ENCODE measurements around the gene ADAP1.
"Not testable (repeated sequence)": the region's sequence is repeated elsewhere in the genome, so short reads cannot be mapped to it uniquely, and the experiment has no call there.

Gene ADAP1

DNA sequence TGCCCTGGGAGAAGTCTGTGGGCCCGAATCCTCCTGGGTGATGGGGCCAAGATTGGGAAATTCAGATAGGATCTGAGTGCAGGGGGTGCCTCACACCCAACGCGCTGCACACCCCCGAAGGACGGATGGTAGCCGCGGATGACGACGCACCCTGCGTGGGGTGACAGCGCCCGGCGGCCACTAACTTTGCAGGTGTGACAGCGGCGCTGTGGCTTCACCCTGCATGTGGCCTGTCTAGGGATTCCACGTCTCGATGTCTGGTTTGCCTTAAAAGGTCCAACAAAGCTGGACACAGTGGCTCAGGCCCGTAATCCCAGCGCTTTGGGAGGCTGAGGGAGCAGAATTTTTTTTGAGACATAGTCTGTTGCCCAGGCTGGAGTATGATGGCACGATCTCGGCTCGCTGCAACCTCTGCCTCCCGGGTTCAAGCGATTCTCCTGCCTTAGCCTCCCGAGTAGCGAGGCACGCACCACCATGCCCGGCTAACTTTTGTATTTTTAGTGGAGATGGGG lies 18.6 kb downstream of the ADAP1 start:
- no peak for DNase-seq

DNA sequence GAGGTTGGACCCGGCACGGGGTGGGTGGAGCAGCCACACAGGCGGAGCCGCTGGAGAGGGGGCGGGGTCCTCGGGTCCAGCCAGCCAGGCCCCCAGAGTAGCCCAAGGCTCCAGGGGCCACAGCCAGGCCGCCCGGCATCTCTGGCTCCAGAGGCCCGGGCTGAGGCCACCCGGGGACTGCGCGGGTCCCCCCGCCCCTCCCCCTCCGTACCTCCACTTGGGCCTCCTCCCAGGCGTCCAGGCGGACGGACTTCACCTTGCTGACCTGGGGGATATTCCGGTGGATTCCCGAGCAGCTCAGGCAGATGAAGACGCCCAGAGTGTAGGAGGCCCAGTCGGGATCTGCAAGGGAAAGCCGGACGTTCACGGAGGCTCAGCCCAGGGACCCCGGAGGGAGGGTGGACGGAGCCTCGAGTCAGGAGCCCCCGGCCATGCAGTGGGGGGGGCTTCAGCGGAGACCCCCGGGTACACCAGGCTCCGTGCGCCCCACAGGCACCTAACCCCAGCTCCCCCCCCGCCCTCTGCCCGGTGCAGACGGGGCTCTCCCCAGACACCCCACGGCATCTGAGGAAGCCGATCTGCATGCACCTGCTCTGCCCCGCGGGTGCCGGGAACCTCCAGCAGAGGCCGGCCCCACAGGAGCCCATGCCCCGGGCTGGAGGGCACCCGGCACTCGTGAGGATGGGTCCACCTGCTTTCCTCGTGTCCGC lies 19.2 kb downstream of the ADAP1 start:
- no peak for DNase-seq

DNA sequence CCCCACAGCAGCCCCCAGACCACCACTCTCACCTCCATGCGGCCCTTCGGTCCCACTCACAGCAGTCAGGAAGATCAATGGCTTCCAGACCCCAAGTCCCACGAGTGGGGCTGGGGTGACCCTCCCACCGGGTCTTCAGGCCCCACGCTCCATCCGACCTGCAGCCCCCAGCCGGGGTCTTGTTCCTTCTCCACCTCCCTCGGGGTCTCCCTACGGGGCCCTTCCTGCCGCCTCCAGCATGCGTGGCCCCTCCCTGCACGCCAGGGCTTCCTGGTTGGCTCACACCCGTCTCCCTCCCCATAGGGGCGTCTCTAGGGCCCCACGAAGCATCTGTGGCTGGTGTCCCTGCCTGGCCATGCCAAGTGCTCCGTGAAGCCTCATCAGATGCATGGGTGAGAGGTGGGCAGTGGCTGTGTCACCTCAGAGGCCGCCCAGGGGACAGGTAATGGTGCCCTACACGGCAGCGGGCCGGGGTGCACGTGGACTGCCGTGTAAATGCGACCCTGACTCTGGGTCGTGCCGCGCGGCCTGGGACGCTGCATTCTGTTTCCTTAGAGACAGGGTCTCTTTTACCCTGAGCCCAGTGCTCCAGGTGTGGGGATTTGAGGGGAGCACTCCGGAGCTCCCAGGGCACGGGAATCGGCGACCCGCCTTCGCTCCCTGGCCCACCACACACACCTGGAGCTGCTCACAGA lies 19.9 kb downstream of the ADAP1 start:
- DNase-seq = no peak

DNA sequence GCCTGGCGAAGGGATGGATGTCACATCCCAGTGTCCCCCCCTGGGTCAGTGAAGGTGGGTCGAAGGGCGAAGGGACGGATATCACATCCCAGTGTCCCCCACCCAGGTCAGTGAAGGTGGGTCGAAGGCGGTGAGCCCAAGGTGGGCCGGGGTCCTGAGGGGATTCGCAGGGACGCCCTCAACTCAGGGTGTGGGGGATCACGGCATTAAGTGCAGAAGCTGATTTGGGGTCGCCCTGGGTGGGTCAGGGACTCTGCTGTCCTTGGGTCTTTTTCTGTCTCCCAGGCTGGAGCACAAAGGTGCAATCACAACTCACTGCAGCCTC lies 21.9 kb downstream of the ADAP1 start:
- DNase-seq = no peak

DNA sequence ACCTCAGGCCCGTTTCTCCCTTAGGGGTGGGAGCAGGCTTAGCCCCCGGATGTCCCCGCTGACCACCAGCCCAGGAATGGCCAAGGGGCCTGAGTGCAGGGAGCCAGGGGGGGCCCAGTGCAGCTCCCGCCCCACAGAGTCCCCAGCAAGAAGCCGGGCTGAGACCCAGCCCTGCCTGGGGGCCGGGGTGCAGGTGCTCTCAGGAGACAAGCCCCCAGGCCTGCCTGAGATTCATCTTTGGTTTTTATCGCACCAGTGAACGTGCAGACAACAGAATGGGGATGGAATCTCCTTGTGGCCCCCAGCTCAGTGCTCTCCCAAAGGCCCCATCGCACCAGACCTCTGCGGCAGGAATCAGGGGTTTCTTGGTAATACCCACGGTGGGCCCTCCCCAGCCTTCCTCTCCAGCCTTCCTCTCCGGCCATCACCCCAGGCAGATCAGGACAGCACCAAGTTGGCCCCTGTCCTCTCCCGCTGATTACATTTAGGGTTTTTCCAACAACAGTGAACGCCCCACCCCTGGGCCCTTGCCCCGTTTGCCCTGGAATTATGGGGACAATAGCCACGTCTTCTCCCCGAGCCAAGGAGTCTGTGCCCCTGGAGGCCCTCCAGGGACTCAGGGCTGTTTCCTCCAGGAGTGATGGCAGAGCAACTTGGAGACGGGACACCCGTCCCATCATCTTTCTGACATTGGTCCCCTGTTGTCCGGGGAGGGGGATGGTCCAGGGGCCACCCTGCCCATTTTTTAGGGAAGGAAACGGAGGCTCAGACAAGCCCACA lies 22.4 kb downstream of the ADAP1 start:
- DNase-seq = no peak

DNA sequence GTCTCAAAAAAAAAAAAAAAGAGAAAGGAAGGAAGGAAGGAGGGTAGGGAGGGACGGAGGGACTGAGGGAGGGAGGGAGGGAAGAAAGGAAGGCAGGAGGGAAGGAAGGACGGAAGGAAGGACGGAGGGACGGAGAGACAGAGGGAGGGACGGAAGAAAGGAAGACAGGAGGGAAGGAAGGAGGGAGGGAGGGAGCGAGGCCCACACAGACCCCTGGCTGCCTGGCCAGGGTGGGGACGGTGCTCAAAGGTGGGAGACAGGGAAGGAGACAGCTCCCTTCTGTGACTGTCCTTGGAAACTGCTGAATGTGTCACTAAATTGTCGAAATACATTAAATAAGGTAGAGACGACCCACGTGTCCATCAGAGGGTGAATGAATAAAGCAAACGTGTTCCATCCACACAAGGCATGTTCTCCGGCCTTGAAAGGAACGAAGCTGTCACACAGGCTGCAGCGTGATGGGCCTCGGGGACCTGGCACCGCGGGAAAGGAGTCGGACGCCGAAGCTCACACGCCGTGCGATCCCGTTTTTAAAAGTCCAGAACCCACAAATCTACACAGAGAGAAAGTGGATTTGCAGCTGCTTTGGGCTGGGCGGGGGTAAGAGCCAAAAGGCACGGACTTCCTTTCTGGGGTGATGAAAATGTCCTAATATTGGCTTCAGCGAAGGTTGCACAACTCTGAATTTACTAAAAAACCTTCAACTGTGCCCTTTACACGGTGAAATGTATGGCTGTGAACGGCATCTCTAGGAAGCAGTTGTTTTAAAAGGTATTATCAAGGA lies 23.3 kb downstream of the ADAP1 start:
- peak; percentile 44 for DNase-seq

DNA sequence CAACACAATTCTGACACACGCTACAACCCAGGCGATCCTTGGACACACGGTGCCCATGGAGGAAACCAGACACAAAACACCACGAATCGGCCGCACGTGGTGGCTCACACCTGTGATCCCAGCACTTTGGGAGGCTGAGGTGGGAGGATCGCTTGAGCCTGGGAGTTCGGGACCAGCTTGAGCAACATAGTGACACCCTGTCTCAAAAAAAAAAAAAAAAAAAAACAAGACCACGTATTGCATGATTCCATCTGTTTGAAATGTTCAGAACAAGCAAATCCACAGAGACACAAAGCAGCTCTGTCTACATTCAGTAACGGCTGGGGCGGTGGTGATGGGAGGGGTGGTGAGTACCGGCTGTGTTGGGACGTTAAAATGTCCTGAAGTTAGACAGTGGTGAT lies 25.2 kb downstream of the ADAP1 start:
- no peak for DNase-seq

DNA sequence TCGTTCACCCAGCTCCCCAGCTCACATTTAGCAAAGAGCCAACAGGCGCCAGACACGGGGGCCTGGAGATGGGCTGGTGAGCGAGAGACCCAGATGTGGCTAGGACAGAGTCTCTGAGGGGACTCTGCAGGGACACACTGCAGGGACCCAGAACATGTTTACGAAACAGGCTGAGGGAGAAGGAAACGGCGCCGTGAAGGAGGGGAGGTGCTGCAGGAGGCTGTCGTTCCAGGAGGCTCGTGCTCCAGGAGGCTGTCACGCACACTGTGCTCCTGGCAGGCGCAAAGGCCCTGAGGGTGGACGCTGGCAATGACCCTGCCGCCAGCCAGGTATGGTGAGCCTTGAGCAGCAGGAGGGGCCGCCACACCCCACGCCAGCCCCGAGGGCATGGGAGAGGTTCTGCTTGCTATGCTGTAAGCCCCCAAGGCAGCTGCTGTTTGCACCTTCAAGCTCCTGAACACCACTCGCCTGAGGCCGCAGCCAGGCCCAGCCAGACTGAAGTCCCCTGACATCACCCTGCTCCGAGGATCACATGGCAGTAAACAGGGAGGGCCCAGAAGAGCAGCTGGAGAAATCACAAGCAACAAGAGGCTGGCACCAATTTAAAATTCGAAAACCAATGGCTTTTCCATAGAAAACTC lies 27.3 kb downstream of the ADAP1 start:
- no peak for DNase-seq

DNA sequence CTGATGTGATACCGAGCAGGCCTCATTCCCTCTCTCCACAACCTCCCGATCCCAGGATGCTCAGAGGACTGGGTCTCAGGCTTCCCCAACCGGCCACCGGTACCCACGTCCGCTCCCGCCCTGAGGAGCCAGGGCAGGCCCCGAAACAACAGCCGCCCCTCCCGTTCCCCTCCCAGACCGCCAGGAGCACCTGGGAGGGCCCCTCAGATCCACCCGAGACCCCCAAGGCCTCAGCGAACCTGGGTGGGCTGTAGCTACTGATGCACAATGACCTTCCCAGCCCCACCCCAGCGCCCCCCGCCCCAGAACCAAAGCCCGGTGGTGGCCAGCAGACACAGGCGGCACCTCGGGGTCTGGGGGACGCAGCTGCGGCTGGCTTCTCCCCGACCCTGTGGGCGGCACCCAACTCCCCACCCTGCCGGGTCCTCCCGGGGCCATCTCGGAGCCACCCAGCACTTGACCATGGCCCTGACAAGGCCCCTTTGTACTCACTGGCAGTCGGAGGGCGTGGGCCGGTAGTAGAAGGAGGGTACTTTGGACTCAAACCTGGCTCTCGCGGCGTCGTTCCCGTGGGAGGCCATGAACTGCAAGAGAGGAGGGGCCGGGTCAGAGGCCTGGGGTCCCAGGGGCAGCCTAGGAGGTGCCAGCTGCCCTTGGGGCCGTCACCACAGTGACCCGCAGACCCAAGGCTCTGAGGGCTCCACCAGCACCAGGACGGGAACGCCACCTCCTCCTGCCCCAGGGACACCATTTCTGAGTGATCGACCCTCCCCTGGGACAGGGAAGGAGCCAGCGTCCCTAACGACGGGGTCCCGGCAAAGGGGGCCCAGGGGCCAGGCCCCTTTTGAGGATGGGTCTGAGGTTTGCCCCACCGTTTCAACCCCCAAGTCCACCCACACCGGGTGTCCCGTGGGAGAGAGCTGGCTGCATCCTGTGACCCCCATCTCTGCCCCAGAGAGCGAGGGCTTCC lies 28.1 kb downstream of the ADAP1 start:
- no peak for DNase-seq

DNA sequence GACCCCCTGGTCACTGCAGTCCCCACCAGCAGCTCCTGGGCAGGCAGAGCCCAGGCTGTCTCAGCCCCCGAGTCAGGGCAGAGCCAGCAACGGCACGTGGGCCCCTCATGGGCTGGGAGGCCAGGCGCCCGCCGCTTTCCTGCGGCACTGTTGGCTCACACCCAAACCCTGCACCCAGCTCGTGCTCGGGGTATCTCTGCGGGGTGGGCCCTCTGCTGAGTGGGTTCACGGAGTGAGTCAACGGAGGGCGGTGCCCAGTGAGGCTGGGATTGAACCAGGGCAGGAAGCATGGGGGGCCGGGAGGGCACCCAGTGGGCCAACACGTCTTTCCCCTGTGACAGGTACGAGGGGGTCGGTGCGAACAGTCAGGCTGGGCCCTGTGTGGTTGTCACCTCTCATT lies 28.9 kb downstream of the ADAP1 start:
- DNase-seq = no peak

DNA sequence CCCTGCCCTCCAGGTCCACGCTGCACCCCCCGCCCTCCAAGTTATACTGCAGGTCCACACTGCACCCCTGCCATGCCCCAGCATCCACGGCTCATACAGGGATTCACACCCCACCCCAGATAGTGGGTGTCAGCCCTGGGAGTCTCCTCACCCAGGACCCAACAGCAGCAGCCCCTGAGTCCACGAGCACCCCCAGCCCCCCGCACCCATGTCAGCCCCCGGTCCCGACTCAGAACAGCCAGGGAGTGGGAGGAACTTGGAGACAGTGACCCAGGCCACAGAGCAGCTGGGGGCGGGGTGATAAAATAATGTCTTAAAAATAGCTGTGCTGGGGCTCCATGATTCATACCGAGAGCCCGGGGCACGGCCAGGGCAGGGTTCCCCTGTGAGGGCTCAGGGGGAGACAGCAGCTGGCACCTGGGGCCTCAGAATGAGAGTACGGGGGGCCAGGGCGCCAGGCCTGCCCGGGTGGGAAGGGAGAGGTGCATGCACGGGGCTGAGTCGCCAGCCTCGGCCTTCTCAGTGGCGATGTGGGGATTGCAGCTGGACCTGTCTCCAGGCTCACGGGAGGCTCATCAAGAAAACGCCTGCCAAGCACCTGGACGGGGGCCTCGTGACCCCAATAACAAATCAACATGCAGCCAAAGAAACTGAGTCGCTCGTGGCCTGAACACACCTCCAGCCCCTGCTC lies 29.8 kb downstream of the ADAP1 start:
- DNase-seq = peak; percentile 57

DNA sequence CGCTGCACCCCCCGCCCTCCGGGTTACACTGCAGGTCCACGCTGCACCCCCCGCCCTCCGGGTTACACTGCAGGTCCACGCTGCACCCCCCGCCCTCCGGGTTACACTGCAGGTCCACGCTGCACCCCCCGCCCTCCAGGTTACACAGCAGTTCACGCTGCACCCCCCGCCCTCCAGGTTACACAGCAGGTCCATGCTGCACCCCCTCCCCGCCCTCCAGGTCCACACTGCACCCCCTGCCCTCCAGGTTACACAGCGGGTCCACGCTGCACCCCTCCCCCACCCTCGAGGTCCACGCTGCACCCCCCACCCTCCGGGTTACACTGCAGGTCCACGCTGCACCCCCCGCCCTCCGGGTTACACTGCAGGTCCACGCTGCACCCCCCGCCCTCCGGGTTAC lies 30.4 kb downstream of the ADAP1 start:
- DNase-seq = not testable (repeated sequence)

DNA sequence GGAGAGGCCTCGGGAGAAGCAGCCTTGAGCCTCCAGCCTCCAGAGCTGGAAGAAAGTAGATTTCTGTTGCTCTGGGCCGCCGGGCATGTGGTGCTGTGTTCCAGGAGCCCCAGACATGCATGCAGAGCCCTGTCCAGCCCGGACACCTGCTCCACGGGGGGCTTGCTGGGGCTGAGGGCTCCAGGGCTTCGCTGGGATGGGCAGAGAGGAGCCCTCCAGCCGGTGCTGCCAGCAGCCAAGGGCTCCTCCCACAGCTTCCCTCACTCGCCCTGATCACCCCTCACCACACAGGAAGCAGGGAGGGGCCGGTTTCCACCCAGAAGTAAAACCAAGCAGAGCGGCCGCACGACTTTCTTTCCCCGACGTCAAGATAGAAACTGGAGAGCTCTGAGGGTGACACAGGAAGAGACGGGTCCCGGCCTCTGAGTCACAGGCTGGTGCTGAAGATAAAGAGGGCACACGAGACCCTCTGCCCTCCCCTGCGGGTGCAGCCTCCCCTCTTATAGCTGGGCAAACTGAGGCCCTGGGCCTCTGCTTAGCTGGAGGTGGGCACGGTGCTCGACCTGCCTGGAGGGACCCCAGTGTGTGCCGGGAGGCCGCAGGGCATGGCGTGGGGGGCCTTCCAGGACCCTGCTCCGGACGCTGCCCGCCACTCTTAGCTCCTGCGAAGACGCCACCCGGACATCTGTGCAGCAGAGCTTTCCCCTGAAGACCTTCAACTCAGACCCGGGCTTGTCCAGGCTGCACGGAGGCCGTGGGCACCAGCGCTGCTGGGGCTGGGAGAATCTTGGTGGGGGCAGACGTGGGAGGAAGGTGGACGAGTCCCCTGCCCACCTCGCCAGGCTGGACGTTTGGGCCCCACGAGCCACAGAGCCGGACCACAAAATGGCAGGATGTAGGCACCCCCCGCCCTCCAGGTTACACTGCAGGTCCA lies 31.1 kb downstream of the ADAP1 start:
- peak; percentile 90 for DNase-seq

DNA sequence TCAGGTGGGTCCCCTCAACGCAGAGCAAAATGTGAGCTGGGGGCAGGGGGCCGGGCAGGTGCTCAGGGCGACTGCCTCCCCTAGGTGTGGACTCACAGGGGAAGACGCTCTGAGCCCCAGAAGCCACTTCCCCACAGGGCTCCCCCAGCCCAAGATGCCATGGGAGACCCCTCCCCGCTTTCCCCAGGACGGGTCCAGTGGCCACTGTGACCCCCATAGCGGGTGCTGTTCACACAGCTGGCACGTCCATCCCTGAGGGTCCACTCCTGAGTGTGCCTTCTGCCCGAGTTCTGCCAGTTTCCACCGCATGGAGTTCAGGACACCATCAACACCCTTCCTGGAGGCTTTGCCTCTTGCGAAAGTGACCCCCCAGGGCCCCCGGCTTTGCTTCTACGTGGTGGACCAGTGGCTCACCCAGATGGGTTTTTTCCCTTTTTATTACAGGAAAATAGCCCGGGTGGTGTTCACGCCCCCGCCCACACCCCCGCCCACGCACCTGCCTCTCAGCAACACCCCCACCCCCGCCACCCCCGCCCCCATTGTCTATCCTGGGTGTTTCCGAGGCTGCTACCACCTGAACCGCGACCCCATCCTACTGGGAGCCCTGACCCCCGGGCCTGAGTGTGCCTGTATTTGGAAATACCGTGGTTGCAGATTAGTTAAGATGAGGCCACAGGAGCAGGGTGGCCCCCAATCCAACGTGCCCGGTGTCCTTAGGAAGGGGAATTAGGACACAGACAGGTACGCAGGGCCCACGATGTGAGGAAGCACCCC lies 32.0 kb downstream of the ADAP1 start:
- no peak for DNase-seq

DNA sequence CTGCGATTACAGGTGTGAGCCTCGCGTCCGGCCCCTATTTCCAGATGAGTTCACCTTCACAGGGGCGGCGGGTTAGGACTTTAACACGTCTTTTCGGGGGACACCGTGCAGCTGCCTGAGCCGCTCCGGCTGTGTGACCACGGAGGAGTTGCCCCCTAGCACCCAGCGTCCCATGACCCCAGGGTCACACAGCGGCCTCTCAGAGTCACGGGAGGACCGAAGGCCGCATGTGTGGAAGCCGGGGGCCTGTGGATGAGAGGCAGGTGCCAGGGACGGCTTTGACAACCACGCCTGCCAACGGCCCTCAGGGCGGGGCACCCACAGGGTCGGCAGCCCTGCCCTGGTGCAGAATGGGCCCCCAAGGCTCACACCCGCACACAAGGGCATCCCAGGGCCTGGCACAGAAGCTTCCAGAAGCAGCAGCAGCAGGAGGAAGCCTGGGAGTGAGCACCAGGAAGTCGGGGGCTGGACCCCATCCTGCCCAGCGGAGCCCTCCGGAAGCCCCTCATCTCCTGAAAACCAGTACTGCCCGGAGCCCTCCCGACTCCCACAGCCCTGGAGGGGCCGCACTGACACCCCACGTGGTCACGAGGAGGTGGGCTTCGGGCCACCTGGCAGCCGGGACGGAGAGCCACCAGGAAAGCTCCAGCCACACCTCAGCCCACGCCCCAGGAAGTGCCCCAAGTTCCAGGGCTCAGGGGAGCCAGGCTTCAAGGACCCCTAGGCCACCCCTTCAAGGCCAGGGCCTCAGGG lies 32.7 kb downstream of the ADAP1 start:
- no peak for DNase-seq

DNA sequence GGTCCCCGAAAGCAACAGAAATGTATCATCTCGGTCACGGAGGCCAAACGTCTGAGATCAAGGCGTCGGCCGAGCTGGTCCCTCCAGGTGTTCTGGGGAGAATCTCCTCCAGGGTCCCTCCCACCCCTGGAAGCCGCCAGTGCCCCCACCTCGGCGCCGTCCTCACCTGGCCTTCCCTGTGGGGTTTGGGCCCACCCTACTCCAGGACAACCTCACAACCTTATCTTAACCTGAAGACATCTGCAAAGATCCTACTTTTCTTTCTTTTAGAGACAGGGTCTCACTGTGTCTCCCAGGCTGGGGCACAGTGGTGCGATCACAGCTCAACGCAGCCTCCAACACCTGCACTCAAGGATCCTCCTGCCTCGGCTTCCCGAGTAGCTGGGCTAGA lies 33.4 kb downstream of the ADAP1 start:
- DNase-seq = no peak

DNA sequence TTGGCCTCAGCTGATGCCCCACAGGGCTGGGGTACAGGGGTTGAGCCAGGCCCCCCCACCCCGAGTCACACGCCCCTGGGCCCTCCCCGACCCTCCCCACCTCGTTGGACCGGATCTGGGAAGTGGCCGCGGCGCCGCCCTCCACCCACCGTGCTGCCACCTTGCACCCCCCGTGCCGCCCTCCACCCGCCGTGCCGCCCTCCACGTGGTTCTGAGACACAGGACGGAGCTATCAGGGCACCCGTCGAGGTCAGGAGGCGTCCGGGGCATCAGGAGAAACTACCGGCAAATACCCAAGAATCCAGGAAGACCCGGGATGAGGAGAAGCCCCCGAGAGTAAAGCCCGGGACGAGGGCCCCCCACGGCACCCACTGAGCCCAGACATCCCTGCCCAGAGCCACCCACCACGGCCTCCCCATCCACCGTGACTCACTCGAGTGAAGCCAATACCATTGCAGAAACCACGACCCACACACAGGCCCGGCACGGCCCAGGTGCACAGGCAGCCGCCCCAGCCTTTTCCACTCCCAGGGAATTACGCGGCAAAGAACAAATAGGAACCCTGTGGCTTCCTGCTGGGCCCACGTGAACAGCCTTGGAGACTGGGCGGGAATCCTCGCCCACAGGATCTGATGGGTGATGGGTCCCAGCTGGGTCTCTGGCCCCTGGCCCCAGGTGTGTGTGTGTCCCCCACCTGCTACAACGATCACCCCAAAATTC lies 34.0 kb downstream of the ADAP1 start:
- no peak for DNase-seq
